Neural progenitor cell (in vitro differentiated cells): ENCODE results near the gene BRINP1.

ENCODE experiments used
- EZH2 ChIP-seq: fragments of 200-600 bp; sonication (generic); IDR thresholded peaks from 2 replicates; pipeline ENCODE4 v1.6.1; 2017; ENCODE audit warnings: antibody characterized with exemption, mild to moderate bottlenecking, moderate library complexity
- TF ChIP-seq, protein P1 (sequence below): fragments of 200-600 bp; sonication (generic); IDR thresholded peaks from 2 replicates; pipeline ENCODE4 v1.5.1; 2017; ENCODE audit warnings: antibody characterized with exemption, mild to moderate bottlenecking

DNA sequence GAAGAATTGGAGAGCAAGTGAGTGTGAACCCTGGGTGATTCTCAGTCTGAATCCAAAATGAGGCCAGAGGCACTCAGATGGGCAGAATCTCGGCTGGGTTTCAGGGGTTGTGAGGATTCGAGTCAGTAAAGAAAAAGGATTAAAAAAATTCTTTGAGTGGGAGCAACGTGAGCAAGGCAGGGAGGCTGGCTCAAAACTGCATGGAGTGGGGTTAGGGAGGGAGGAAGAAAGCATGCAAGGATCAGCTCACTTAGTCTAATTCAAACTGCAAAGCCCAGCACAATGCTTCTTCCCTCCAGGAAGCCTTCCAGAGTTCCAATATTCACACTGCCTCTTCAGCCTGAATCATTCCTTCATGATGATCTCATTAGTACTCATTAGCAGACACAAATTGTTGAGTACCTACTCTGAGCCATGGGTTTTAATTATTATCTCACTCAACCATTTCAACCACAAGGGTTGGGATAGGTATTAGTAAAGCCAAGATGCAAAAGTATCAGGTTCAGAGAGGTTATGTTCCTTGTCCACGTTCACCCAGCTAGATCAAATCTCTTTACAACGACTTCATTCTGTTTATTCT lies 95.8 kb downstream of the BRINP1 start:
- TF ChIP-seq, protein P1, sequence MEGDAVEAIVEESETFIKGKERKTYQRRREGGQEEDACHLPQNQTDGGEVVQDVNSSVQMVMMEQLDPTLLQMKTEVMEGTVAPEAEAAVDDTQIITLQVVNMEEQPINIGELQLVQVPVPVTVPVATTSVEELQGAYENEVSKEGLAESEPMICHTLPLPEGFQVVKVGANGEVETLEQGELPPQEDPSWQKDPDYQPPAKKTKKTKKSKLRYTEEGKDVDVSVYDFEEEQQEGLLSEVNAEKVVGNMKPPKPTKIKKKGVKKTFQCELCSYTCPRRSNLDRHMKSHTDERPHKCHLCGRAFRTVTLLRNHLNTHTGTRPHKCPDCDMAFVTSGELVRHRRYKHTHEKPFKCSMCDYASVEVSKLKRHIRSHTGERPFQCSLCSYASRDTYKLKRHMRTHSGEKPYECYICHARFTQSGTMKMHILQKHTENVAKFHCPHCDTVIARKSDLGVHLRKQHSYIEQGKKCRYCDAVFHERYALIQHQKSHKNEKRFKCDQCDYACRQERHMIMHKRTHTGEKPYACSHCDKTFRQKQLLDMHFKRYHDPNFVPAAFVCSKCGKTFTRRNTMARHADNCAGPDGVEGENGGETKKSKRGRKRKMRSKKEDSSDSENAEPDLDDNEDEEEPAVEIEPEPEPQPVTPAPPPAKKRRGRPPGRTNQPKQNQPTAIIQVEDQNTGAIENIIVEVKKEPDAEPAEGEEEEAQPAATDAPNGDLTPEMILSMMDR, result no peak
- TF ChIP-seq EZH2, result no peak
